ENCODE results near the gene ARHGAP33. TPM values are rescaled to one million over a fixed set of nuclear protein-coding genes. Genes with fewer than 3 reads are reported as not detected.

ARHGAP33 gene
- total RNA-seq, 1 experiment from 2014 or later = 43.9 TPM

DNA sequence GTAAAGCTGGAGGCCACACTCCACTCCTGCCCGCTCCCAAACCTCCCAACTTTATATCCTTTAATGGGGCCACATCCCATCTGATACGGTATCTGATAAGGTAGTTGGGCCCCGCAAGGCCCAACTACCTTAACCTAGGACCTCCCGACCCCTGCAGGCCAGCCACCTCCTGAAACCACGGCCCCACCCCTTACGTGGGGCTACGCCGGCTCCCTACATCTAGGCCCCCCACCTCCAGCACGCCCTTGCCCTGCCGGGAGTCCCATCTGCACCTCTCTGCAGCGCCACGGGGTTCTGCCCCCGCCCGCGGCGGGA lies 35.3 kb upstream of the ARHGAP33 start (continued):
- TF ChIP-seq ARID4B (CRISPR knock-in tag; IDR thresholded peaks at IDR 0.05; ENCODE audit: borderline replicate concordance) = 0 out of 2 replicates have a peak, but pooled peaks have one; percentile 50
- no peak for TF ChIP-seq TEAD4 (CRISPR knock-in tag; IDR thresholded peaks at IDR 0.05)
- no peak for TF ChIP-seq CREM (CRISPR knock-in tag; IDR thresholded peaks at IDR 0.05)
- TF ChIP-seq OVOL2 (CRISPR knock-in tag; IDR thresholded peaks at IDR 0.05; ENCODE audit: borderline replicate concordance) = no peak
- TF ChIP-seq ZNF423 (CRISPR knock-in tag; IDR thresholded peaks at IDR 0.05) = peak; percentile 48
- no peak for TF ChIP-seq STAT6 (CRISPR knock-in tag; conservative IDR thresholded peaks at IDR 0.05; ENCODE audit: low read depth)
- no peak for TF ChIP-seq ATF1 (CRISPR knock-in tag; IDR thresholded peaks at IDR 0.05)
- no peak for TF ChIP-seq CBFB (CRISPR knock-in tag; IDR thresholded peaks at IDR 0.05; ENCODE audit: low read depth)
- TF ChIP-seq, protein P1, sequence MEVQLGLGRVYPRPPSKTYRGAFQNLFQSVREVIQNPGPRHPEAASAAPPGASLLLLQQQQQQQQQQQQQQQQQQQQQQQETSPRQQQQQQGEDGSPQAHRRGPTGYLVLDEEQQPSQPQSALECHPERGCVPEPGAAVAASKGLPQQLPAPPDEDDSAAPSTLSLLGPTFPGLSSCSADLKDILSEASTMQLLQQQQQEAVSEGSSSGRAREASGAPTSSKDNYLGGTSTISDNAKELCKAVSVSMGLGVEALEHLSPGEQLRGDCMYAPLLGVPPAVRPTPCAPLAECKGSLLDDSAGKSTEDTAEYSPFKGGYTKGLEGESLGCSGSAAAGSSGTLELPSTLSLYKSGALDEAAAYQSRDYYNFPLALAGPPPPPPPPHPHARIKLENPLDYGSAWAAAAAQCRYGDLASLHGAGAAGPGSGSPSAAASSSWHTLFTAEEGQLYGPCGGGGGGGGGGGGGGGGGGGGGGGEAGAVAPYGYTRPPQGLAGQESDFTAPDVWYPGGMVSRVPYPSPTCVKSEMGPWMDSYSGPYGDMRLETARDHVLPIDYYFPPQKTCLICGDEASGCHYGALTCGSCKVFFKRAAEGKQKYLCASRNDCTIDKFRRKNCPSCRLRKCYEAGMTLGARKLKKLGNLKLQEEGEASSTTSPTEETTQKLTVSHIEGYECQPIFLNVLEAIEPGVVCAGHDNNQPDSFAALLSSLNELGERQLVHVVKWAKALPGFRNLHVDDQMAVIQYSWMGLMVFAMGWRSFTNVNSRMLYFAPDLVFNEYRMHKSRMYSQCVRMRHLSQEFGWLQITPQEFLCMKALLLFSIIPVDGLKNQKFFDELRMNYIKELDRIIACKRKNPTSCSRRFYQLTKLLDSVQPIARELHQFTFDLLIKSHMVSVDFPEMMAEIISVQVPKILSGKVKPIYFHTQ (CRISPR knock-in tag; IDR thresholded peaks at IDR 0.05) = no peak
- TF ChIP-seq ETV6 (CRISPR knock-in tag; IDR thresholded peaks at IDR 0.05) = 0 out of 2 replicates have a peak, but pooled peaks have one; percentile 56
- no peak for TF ChIP-seq E2F1 (CRISPR knock-in tag; IDR thresholded peaks at IDR 0.05)

DNA sequence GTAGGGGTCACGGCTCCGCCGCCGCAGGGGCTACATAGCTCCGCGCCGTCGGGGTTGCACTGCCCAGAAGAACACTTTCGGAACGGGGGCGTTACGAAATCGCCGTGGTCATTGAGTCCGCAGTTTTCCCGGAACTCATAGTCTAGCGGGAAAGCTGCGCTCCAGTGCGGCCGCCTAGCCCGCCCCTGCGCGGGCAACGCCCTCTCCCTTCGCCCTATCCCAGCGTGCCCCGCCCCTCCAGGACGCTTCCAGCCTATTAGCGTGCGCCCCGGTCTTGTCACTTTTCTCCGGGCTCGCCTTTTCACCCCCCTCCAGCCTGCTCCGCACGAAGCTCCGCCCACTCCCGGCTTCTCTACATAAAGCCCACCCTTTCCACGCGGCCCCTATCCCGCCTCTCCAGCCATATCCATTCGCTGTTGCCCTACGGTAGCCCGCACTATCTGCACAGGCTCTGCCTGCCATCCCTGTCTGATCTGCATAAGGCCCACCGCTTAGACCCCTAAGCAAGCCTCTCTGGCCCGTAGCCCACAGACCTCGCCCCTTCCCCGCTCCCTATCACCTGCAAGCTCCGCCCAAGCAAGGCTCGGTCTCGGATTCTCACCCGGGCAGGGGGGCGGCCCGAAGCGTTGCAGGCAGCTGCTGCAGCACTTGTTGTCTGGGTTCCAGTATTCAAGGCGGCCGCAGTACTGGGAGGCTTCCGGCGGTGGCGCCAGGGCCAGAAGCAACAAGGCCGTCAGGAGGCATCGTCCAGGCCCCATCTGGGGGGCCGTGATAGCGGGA lies 34.8 kb upstream of the ARHGAP33 start:
- ATAC-seq (peak; percentile 76), DNase-seq (ENCODE audit: low spot score) (peak; percentile 99)
- Mint-ChIP-seq H3K27ac (peak overlapping the region; percentile 99), H3K4me3 (peak overlapping the region; percentile 81), H3K4me1 (peaks cover 11% of the 10 kb centered on the region), H3K36me3 (peaks cover 21% of the 10 kb centered on the region), H3K27me3 (ENCODE audit: low read depth) (no peaks in the 10 kb centered on the region), H3K9me3 (no peaks in the 10 kb centered on the region)
- POLR2A ChIA-PET = interaction anchor here (0.5 to 1.3 kb wide), 18 partner anchors 10 to 1955 kb away, joined by 3 to 13 read pairs (median 4); partner anchors contain the start of genes COX6B1, HSPB6, PROSER3 and SYNE4
- CTCF ChIA-PET = interaction anchor here (0.5 to 1.6 kb wide), 25 partner anchors 8 to 599 kb away, joined by 3 to 25 read pairs (median 3); partner anchors contain the start of genes COX6B1, LIN37 and PROSER3
- TF ChIP-seq TP53 (CRISPR knock-in tag; IDR thresholded peaks at IDR 0.05) = 0 out of 2 replicates have a peak, but pooled peaks have one; percentile 39
- TF ChIP-seq, protein P2, sequence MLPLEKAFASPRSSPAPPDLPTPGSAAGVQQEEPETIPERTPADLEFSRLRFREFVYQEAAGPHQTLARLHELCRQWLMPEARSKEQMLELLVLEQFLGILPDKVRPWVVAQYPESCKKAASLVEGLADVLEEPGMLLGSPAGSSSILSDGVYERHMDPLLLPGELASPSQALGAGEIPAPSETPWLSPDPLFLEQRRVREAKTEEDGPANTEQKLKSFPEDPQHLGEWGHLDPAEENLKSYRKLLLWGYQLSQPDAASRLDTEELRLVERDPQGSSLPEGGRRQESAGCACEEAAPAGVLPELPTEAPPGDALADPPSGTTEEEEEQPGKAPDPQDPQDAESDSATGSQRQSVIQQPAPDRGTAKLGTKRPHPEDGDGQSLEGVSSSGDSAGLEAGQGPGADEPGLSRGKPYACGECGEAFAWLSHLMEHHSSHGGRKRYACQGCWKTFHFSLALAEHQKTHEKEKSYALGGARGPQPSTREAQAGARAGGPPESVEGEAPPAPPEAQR (CRISPR knock-in tag; IDR thresholded peaks at IDR 0.05) = no peak
- TF ChIP-seq SP1 (CRISPR knock-in tag; conservative IDR thresholded peaks at IDR 0.05) = peak; percentile 84
- TF ChIP-seq CREB1 (CRISPR knock-in tag; IDR thresholded peaks at IDR 0.05) = 0 out of 2 replicates have a peak, but pooled peaks have one; percentile 52
- TF ChIP-seq, protein P3, sequence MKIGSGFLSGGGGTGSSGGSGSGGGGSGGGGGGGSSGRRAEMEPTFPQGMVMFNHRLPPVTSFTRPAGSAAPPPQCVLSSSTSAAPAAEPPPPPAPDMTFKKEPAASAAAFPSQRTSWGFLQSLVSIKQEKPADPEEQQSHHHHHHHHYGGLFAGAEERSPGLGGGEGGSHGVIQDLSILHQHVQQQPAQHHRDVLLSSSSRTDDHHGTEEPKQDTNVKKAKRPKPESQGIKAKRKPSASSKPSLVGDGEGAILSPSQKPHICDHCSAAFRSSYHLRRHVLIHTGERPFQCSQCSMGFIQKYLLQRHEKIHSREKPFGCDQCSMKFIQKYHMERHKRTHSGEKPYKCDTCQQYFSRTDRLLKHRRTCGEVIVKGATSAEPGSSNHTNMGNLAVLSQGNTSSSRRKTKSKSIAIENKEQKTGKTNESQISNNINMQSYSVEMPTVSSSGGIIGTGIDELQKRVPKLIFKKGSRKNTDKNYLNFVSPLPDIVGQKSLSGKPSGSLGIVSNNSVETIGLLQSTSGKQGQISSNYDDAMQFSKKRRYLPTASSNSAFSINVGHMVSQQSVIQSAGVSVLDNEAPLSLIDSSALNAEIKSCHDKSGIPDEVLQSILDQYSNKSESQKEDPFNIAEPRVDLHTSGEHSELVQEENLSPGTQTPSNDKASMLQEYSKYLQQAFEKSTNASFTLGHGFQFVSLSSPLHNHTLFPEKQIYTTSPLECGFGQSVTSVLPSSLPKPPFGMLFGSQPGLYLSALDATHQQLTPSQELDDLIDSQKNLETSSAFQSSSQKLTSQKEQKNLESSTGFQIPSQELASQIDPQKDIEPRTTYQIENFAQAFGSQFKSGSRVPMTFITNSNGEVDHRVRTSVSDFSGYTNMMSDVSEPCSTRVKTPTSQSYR (CRISPR knock-in tag; IDR thresholded peaks at IDR 0.05) = peak; percentile 33; the same call in 1 of the 2 replicates
- peak; percentile 56 for TF ChIP-seq NFYB (CRISPR knock-in tag; conservative IDR thresholded peaks at IDR 0.05; ENCODE audit: low read depth)
- TF ChIP-seq FOXK1 (CRISPR knock-in tag; IDR thresholded peaks at IDR 0.05) = peak; percentile 79
- 0 out of 2 replicates have a peak, but pooled peaks have one; percentile 16 for TF ChIP-seq KAT7 (CRISPR knock-in tag; IDR thresholded peaks at IDR 0.05; ENCODE audit: borderline replicate concordance)

Data from WTC11 (cell line).